Spinal cord (tissue), 10 donors: ENCODE results near the gene CBFA2T3. TPM values are rescaled to one million over a fixed set of nuclear protein-coding genes. Genes with fewer than 3 reads are reported as not detected.

ENCODE experiments used
- DNase-seq, 6 donors: peaks; one replicate each; pipeline versions ENCODE4 v3.0.0 to v3.0.0-alpha.2; 2013 to 2015; ENCODE audit warnings: low spot score in 6 of 6, low read depth in 4 of 6
- H3K27ac ChIP-seq: one replicate; pipeline ENCODE4 v1.5.1; 2013; ENCODE audit warnings: low read depth, low read length, control low read depth
- H3K27me3 ChIP-seq: one replicate; pipeline ENCODE4 v1.6.1; 2013; ENCODE audit warnings: low read length; ENCODE audit not compliant: control insufficient read depth, insufficient read depth
- H3K36me3 ChIP-seq: one replicate; pipeline ENCODE4 v1.6.1; 2013; ENCODE audit warnings: low read length; ENCODE audit not compliant: control insufficient read depth, insufficient read depth
- H3K4me1 ChIP-seq: one replicate; pipeline ENCODE4 v1.6.1; 2013; ENCODE audit warnings: low read length; ENCODE audit not compliant: control insufficient read depth, insufficient read depth
- H3K4me3 ChIP-seq: one replicate; pipeline ENCODE4 v1.5.1; 2013; ENCODE audit warnings: low read depth, low read length, control low read depth
- H3K9me3 ChIP-seq: one replicate; pipeline ENCODE4 v1.6.1; 2013; ENCODE audit warnings: low read length; ENCODE audit not compliant: control insufficient read depth, insufficient read depth
- WGBS: methylation state at CpG from one replicate; pipeline ENCODE4 v1.1.5; 2013; ENCODE audit warnings: missing lambda C conversion rate; ENCODE audit not compliant: insufficient coverage; 5-methylcytosine and 5-hydroxymethylcytosine counted together
- polyA plus RNA-seq, 2 donors: library from polyadenylated mRNA; unstranded; fragments of 120-200 nt; gene quantifications; one replicate each; pipeline ENCODE4 v1.2.1, GENCODE V29; 2013; ENCODE audit not compliant: insufficient read length in 2 of 2
- total RNA-seq, 2 donors: library from RNA; depleted of rRNA in 1 of 2; stranded (reverse); fragments of 120-200 nt in 1 of 2; fragments of >200 nt in 1 of 2; gene quantifications; one replicate each; pipeline versions ENCODE4 v1.2.3 to v1.2.4, GENCODE V29; 2013 to 2014
- donor health status: healthy.

Gene CBFA2T3
- total and polyA plus RNA-seq, 4 donors: 1.2 to 19.5 (median 11.0) TPM

DNA sequence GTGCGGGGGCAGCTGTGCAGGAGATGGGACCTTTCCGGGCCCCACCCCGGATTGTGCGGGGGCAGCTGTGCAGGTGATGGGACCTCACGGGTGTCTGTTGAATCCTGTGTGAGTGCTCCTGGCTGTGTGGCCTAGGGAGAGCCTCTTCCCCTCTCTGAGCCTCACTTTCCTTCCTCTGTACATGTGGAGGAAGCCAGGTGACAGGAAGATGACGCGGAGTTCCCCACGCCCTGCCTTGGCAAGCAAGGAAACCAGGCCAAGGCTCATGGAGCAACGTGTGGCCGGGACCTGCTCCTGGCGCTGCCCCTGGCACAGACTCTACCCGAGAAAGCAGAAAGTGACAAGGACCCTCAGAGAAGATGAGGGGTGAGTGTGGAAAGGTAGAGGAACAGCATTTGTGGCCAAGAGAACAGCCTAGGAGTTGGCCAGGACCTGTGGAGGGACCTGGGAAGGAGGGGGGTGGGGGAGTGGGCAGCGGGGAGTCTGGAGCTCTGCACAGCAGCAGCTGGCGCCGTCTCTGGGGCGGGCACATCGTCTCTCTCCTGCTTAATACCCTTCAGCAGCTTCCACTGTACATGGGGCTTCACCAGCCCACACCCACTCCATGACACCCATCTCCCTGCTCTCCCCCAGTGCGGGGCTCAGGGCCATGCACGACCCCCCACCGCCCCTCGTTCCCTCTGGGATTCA, 72.2 kb downstream of the CBFA2T3 start:
- Histone ChIP-seq H3K4me3 (no peak overlapping the region), H3K9me3 (no peaks in the 10 kb centered on the region), H3K36me3 (peaks cover 46% of the 10 kb centered on the region), H3K27ac (no peak overlapping the region), H3K4me1 (peaks cover 19% of the 10 kb centered on the region), H3K27me3 (no peaks in the 10 kb centered on the region)
- no peak for DNase-seq
- 87% methylated on average over 9 of the region's 21 CpGs for WGBS

DNA sequence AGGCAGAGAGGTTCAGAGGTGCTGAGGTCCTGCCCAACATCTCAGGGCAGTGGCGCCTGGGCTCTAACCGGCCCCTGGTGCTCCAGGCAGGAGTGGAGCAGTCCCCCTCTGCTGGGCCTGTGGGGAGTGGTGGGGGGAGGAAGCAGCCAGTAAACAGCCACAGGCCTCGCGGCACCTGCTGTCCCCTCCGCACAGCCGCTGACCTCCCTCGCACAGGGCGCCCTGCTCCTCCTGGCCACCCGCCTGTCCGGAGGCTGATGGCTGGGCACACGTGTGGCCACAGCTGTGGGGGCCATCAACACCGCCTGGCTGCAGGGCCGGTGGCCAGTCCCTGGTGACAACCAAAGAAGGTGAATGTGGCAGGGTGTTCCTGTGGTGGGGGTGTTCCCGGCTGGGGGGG, 73.7 kb downstream of the CBFA2T3 start:
- 44% methylated on average over 7 of the region's 14 CpGs for WGBS
- H3K4me1 ChIP-seq: peaks cover 16% of the 10 kb centered on the region

DNA sequence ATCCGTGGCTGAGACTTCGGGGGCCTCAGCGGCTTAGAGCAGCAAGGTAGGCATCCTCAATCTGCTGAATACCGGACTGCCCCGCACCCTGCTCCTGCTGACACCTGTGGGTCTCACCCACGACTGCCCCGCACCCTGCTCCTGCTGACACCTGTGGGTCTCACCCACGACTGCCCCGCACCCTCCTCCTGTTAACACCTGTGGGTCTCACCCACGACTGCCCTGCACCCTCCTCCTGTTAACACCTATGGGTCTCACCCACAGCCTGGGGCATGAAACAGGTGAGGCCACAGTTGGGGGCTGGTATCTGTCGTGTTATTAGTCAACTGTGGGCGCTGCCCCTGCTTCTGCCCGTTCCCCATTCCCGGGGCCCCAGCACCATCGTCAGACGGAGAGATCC, 74.3 kb downstream of the CBFA2T3 start:
- peaks cover 57% of the 10 kb centered on the region for H3K36me3 ChIP-seq
- DNase-seq: no peak
- no peak overlapping the region for H3K27ac ChIP-seq
- H3K9me3 ChIP-seq: no peaks in the 10 kb centered on the region
- no peaks in the 10 kb centered on the region for H3K27me3 ChIP-seq
- WGBS: 88% methylated on average over 13 of the region's 16 CpGs
- H3K4me1 ChIP-seq: peaks cover 16% of the 10 kb centered on the region
- no peak overlapping the region for H3K4me3 ChIP-seq

More for the DNA sequence above, 73.7 kb downstream of the CBFA2T3 start:
- Histone ChIP-seq H3K4me3 (no peak overlapping the region), H3K9me3 (no peaks in the 10 kb centered on the region), H3K27me3 (no peaks in the 10 kb centered on the region), H3K27ac (no peak overlapping the region), H3K36me3 (peaks cover 52% of the 10 kb centered on the region)
- DNase-seq: no peak

DNA sequence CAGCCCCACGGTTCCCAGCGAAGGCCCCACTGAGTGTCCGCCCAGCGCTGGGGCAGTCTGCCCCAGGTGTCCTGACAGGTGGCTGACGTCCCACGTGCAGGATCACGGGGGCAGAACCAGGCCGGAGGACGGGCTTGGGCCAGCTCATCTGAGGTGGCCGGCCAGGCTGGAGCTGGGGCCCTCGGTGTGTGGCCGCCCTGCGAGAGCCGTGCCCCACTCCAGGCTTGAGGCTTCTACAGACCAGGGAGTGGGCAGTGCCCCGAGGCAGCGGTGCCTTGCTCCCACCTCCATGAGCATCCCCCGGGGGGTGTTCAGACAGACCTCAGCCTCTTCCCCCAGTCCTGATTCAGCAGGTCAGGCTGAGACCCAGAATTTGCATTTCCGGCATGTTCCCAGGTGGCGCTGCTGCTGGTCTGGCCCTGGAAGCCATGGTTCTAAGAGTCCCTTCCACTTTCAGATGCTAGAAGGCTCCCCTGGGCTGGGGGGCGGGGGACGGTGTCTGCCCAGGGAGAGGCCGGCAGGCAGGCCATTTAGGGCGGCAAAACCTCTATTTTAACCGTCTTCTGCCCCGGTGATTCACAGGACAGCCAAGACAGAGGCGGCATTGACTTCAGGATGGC, 75.2 kb downstream of the CBFA2T3 start:
- Histone ChIP-seq H3K4me1 (peaks cover 16% of the 10 kb centered on the region), H3K27me3 (no peaks in the 10 kb centered on the region), H3K36me3 (peaks cover 66% of the 10 kb centered on the region), H3K27ac (no peak overlapping the region), H3K4me3 (no peak overlapping the region), H3K9me3 (no peaks in the 10 kb centered on the region)
- peak in 1 of 6 donors; percentile 14 for DNase-seq
- 72% methylated on average over 26 of the region's 26 CpGs for WGBS

DNA sequence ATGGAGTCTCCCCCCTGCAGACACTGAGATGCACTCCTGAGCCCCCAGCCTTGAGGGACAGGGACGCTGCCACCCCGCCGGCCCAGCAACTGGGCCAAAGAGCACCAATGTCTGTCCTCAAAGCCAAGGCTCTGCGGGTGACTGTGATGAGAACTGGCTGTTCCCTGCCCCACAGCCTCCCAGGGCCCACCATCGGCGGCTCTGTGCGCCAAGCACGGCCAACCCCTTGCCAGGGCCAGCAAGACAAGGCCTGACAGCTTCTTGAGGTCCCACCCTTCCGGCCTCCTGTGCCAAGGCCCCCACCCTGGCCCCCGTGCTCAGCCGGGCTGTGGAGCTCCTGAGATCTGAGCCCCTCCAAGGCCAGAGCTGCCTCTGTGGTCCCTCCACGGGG, 76.3 kb downstream of the CBFA2T3 start:
- 90% methylated on average over 12 of the region's 12 CpGs for WGBS

DNA sequence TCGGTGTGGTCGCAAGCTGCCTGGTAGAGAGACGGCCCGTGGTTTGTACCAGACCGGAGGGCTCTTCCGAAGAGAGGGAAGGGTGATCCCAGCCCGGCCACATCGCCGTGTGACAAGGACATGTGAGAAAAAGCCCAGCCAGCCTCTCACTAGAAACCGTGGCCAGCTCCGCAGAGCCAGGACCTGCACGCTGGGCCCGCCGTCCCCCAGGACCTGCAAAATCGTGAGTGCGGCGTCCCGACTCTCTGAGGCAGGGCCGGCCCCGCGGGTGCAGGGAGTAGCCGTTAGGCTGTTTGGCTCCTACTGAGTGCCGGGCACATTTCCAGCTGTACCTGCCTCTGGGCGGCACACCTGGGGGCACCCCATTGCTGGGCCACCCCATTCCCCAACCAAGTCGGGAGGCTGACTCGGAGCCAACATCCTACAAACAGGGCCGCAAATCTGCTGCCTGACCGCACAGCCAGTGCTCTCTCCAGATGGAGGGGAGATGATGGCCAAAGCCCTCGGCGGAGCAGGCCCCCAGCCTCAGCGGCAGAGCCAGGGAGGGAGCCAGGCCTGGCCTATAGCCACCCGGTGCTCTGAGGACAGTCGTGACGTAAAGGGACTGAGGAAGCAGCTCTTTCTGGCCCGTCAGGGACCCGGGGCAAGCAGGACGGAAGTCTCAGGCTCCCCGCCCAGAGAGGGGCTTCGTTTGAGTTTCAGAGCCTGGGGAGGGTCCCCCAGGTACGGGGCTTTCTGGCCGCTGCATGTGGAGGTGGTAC, 76.9 kb downstream of the CBFA2T3 start:
- peaks cover 9% of the 10 kb centered on the region for H3K4me1 ChIP-seq
- WGBS: 81% methylated on average over 38 of the region's 41 CpGs
- DNase-seq: no peak

More for the DNA sequence above, 76.3 kb downstream of the CBFA2T3 start:
- Histone ChIP-seq H3K4me3 (no peak overlapping the region), H3K27me3 (no peaks in the 10 kb centered on the region), H3K9me3 (no peaks in the 10 kb centered on the region), H3K27ac (no peak overlapping the region), H3K4me1 (peaks cover 9% of the 10 kb centered on the region), H3K36me3 (peaks cover 78% of the 10 kb centered on the region)
- DNase-seq: no peak

DNA sequence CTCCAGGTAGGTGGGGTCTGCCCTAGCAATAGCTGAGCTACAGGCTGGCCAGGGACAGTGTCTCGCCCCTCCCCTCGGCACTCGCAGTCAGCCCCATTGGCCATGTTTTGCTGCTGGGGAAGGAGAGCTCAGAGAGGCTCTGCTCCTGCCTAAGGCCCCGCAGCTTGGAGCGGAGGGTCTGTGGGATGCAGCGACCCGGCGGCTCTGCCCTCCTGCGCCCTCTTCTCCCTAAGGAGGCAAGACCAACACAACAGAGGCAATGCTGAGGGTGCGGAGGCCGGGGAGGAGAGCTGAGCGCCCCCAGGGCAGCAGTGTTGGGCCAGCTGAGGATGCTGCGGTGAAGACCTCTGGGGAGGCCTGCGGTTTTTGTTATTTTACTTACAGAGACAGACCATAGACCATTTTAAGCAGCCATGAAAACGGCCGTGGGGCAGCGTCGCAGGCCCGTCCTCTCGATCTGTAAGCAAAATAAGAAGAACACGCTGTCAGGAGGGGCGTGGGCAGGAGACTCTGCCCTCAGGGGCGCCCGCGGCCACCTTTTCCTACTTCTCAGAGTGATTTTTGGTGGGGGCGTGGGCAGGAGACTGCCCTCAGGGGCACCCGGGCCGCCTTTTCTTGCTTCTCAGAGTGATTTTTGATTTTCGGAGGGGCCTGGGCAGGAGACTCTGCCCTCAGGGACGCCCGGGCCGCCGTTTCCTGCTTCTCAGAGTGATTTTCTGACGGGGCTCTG, 79.1 kb downstream of the CBFA2T3 start:
- no peak for DNase-seq
- Histone ChIP-seq H3K27me3 (no peaks in the 10 kb centered on the region), H3K36me3 (peaks cover 88% of the 10 kb centered on the region), H3K9me3 (no peaks in the 10 kb centered on the region), H3K27ac (no peak overlapping the region), H3K4me3 (no peak overlapping the region), H3K4me1 (peaks cover 9% of the 10 kb centered on the region)
- WGBS: 89% methylated on average over 25 of the region's 34 CpGs

More for the DNA sequence above, 76.9 kb downstream of the CBFA2T3 start:
- no peak overlapping the region for H3K4me3 ChIP-seq
- H3K27ac ChIP-seq: no peak overlapping the region
- no peaks in the 10 kb centered on the region for H3K27me3 ChIP-seq
- peaks cover 82% of the 10 kb centered on the region for H3K36me3 ChIP-seq
- no peaks in the 10 kb centered on the region for H3K9me3 ChIP-seq

DNA sequence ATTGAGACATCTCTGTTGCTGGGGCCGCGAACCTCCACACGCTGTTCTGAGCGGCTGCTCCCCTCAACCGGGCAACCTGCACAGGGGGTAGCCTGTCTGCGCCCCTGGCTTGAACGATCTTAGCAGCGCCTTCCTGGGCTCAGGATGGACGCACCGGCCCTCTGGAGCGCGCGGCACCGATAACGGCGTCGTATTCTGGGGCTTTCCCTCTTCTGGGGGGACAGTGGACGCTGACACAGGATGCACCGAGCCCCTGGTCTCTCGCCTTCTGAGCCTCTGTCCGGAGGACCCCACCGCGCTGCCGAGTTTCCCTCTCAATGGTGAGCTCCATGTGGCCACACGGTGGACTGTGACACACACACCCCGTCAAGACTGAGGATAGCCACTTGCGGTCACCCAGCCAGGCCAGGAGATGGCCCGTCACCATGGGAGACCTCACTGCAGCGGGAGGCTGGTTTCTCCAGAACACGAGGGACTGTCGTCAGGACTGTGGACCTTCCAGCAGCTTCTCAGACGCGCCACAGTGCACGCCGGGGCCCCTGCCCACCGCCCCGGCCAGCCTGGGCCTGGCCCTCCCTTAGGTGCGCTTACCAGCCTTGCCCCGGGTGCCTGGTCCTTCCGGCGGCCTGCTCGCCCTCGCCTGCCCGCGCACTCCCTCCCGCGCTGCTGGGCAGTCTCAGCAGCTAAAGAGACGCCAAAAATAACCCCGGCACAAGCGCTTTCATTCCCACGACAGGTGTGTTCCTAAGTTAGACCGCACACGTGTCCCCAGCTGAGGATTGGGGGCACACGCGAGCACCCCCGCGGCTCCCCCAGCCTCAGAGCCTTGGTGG, 80.6 kb downstream of the CBFA2T3 start:
- 81% methylated on average over 57 of the region's 57 CpGs for whole genome bisulfite sequencing

DNA sequence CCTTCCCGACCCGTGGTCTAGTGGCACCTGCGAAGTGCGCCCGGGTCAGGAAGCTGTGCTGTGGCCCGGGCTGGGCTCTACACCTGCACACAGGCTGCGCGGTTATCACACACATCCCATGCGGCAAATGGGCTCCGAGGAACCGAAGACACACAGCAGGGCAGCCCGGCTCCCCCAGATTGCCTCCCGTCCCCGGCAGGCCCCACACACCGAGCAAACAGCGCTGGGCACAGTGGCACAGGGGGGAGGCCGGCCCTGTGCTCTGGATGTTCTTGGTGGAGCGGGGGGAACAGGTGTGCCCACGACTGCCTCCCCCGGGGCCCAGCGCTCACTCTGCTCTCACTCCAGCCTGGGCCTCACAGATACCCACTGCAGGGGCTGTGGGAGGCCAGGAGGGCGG, 81.7 kb downstream of the CBFA2T3 start:
- H3K4me3 ChIP-seq: no peak overlapping the region
- WGBS: 90% methylated on average over 20 of the region's 22 CpGs
- no peak for DNase-seq
- H3K36me3 ChIP-seq: peaks cover 91% of the 10 kb centered on the region
- no peaks in the 10 kb centered on the region for H3K4me1 ChIP-seq
- H3K27me3 ChIP-seq: no peaks in the 10 kb centered on the region
- no peaks in the 10 kb centered on the region for H3K9me3 ChIP-seq
- H3K27ac ChIP-seq: no peak overlapping the region

More for the DNA sequence above, 80.6 kb downstream of the CBFA2T3 start:
- no peak for DNase-seq
- Histone ChIP-seq H3K4me3 (no peak overlapping the region), H3K36me3 (peaks cover 91% of the 10 kb centered on the region), H3K27ac (no peak overlapping the region), H3K9me3 (no peaks in the 10 kb centered on the region), H3K27me3 (no peaks in the 10 kb centered on the region), H3K4me1 (no peaks in the 10 kb centered on the region)
